Hepatocyte (in vitro differentiated cells): ENCODE results near the gene ABTB1.

ENCODE experiments used
- EZH2phosphoT487 ChIP-seq: fragments of 200-600 bp; sonication (generic); IDR thresholded peaks from one replicate; pipeline ENCODE4 v1.6.1; 2018; ENCODE audit warnings: antibody characterized with exemption, mild to moderate bottlenecking, low read depth, moderate library complexity; ENCODE audit not compliant: unreplicated experiment, severe bottlenecking
- TF ChIP-seq, protein P1 (sequence below): fragments of 200-600 bp; sonication (generic); IDR thresholded peaks from 2 replicates; pipeline ENCODE4 v1.5.1; 2016; ENCODE audit warnings: antibody characterized with exemption, mild to moderate bottlenecking; ENCODE audit not compliant: poor library complexity

DNA sequence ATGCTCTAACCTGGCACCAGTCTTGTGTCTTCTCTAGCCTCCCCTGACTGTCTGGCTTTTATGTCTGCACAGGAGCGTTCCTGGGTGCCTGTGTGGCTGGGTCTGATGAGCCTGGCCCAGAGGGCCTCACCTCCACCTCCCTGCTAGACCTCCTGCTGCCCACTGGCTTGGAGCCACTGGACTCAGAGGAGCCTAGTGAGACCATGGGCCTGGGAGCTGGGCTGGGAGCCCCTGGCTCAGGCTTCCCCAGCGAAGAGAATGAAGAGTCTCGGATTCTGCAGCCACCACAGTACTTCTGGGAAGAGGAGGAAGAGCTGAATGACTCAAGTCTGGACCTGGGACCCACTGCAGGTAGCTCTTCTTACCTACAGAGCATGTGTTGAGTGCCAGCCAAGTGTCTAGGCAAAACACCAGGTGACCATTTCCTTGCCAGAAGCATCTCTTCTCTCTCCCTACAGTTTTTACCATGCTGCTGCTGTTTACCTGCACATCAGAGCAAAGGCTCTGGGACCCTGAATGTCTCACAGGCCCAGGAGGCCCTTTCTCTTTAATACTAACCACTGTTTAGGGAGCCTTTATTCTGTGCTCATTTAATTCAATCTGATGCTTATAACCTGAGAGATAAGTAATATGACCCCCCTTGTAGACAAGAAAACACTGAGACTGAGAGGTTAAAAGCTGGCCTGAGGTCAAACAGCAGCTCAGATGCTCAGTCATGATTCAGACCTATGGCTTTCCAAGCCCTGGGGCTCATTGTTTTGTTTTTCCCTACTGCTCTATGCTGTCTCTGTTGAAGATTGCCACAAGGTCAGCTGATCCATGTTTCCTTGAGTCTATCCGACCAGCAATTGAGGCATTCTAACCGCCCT is 33.3 kb upstream of the ABTB1 start:
- TF ChIP-seq, protein P1, sequence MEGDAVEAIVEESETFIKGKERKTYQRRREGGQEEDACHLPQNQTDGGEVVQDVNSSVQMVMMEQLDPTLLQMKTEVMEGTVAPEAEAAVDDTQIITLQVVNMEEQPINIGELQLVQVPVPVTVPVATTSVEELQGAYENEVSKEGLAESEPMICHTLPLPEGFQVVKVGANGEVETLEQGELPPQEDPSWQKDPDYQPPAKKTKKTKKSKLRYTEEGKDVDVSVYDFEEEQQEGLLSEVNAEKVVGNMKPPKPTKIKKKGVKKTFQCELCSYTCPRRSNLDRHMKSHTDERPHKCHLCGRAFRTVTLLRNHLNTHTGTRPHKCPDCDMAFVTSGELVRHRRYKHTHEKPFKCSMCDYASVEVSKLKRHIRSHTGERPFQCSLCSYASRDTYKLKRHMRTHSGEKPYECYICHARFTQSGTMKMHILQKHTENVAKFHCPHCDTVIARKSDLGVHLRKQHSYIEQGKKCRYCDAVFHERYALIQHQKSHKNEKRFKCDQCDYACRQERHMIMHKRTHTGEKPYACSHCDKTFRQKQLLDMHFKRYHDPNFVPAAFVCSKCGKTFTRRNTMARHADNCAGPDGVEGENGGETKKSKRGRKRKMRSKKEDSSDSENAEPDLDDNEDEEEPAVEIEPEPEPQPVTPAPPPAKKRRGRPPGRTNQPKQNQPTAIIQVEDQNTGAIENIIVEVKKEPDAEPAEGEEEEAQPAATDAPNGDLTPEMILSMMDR, result no peak
- TF ChIP-seq EZH2phosphoT487, result no peak
